GM08714 (cell line): ENCODE measurements around the gene SVIL.
"Not testable (repeated sequence)": the region's sequence is repeated elsewhere in the genome, so short reads cannot be mapped to it uniquely, and the experiment has no call there.

Experiments
- H3K4me3 ChIP-seq: fragments of 200-500 bp; sonication (Bioruptor generic); 2 replicates; pipeline ENCODE4 v1.5.1; 2014; ENCODE audit warnings: mild to moderate bottlenecking, low read length, inconsistent platforms
- ZNF274 ChIP-seq: IDR thresholded peaks from 2 replicates; pipeline ENCODE4 v1.6.1; 2012; ENCODE audit warnings: mild to moderate bottlenecking, low read depth, low read length

Gene SVIL

DNA sequence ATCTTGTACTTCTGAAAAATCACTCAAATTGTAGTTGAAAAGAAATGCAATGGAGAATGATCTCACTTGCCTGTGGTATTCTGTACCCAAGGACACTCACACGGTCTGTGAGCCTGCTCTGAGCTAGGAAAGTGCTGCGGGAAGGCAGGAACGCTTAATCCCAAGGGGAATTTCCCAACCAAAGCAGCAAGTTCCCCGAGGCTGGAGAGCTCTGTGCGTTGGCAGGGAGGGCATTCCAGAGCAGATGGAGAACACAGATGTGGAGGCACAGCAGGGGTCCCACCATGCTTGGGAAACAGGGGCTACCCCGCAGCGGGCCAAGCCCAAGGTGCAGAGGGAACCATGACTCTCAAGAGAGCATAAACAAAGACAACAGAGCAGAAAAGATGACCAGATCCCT, 13.6 kb downstream of the SVIL start:
- TF ChIP-seq ZNF274, result no peak
- no peak overlapping the region for H3K4me3 ChIP-seq

DNA sequence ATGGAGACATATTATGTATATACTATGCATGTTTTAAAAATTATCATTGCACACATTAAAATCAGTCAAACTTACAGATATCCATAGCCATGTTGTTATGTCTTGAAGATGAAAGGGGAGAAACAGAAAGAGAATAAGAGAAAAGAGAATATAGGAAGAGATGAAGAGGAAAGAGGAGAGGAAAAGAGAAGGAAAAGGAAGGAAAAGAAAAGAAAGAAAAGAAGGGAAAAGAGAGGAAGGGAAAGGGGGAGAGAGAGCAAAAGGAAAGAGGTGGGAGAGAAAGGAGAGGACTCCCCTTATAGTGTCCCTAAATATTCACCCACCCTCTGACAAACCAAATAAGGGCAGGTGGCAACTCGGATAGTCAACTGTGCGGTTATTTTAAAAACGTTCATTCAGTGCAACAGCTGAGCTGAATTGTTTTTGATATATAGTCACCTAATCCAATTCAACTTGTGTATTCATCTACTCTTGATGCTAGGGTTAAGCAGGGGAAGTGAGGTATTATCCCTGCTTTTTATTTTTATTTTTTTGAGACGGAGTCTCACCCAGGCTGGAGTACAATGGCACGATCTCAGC, 14.6 kb downstream of the SVIL start:
- TF ChIP-seq ZNF274, result no peak
- no peak overlapping the region for H3K4me3 ChIP-seq

DNA sequence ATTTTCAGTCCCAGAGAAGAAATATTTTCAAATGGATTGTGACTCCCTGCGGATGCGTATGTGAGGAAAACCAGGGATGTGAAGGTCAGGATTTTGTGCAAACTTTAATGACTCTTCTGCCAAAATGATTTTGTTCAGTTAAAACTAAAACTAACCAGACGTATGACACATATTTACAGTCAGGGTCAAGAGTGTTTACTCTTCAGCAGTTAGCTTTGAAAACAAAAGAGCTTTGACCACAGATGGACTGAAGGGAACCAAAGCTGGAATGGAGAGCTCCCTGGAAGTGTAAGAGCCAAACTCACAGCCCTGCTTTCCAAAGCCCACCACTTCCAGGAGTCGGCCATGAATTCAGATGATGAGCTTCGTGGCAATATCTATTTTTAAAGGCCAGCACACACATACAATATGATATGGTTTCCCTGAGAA, 15.5 kb downstream of the SVIL start:
- H3K4me3 ChIP-seq, result no peak overlapping the region
- no peak for TF ChIP-seq ZNF274

DNA sequence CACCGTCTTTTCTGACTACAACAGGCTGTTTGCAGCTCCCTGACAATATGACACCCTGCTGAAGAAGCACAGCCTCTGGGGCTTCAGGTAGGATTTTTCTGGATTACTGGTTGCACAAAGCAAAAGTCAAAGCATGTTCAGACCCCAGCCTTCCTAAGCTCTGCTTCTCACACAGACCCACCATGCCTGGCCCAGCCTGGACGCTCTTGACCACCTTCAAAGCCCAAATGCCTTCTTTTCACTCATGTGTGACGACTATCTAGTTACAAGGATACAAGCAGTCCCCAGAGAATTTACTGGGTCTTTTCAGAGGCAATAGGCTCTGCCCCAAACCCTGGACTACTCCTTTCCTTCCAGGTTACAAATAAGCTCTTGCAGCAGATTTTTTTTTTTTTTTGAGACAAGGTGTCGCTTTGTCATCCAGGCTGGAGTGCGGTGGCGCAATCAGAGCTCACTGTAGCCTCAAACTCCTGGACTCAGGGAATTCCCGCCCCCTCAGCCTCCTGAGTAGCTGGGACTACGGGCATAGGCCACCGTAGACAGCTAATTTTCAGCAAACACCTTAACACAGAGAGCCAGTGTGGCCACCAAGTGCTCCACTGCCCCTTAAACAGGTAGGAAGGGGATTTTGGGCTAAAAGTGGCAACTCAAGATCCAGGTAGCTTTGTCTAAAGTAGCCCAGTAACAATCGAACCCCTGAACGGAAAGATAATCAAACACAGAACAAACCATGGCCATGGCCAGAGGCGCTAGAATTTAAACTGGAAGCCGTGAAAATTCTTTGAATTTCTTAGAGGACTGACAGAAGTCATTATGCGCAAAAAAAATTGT, 16.2 kb downstream of the SVIL start:
- TF ChIP-seq ZNF274, result no peak
- no peak overlapping the region for H3K4me3 ChIP-seq

DNA sequence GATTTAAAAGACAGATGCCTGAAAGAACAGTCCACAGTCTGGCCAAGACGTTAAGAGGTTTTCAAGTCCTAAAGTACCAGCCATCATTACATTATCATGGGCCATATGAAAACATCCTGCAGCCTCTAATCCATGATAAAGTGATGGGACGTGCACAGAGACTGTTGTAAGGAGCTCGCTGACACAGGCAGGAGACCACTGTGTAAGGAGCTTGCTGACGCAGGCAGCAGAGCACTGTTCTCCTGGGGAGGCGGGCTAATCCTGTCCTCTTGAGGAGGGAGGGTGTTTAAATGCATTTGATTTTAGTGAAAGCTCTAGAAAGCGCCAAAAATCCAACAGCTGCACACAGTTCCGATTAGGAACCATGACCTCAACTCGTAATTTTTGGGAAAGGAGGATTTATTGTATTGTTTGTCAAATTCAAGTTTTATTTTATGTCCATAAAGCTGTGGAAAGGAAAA, 16.9 kb downstream of the SVIL start:
- no peak for TF ChIP-seq ZNF274
- H3K4me3 ChIP-seq, result no peak overlapping the region

DNA sequence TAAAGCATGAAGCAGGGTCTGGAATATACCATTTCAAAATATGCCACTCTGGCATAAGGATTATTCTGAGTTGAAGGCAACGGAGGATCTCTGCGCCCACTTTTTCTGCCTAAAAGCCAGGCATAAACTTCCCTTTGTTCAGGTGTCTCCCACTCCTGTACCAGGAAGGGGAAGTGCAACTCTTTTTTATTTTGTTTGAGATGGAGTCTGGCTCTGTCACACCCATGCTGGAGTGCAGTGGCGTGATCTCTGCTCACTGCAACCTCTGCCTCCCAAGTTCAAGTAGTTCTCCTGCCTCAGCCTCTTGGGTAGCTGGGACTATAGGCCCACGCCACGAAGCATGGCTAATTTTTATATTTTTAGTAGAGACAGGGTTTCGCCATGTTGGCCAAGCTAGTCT, 18.2 kb downstream of the SVIL start:
- TF ChIP-seq ZNF274, result no peak
- H3K4me3 ChIP-seq, result no peak overlapping the region

DNA sequence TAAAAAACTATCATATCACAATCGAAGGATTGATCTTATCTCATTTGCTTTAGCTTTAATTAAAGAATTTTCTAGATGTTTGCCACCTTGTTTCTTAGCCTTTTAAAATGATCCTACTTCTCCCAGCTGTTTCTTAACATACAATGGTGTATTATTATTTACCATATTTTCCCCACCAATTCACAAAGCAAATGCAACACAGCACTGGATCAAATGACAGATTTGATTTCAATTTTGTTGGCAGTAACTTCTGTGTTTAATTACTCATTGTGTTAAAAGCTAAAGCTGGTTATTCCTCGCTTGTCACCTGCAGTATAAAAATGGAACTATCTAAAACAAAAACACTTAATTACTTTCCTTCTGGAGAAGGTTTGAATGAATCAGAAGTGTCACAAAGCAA, 19.6 kb downstream of the SVIL start:
- TF ChIP-seq ZNF274, result no peak
- no peak overlapping the region for H3K4me3 ChIP-seq

DNA sequence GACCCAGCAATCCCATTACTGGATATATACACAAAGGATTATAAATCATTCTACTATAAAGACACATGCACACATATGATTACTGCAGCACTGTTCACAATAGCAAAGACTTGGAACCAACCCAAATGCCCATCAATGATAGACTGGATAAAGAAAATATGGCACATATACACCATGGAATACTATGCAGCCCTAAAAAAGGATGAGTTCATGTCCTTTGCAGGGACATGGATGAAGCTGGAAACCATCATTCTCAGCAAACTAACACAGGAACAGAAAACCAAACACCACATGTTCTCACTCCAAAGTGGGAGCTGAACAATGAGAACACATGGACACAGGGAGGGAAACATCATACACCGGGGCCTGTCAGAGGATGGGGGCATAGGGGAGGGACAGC, 20.5 kb downstream of the SVIL start:
- not testable (repeated sequence) for H3K4me3 ChIP-seq

DNA sequence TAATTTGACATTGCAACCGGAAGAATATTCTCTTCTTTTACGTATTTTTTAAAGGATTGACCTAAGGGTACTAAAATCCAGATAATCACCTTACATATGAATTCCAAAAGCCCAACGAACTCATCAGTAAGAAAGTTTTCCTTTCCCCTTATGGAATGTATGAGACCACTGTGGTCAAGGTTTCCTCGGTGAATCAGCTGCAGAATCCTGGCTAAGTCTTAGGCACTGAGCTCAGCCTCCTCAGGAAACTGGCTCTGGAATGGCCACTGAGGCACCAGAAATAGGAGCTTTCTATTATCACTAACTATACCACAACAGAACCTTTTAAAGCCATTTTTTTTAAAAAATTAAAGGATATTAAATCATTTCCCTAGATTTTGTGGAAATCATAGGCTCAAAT, 21.0 kb downstream of the SVIL start:
- H3K4me3 ChIP-seq, result no peak overlapping the region
- TF ChIP-seq ZNF274, result no peak

DNA sequence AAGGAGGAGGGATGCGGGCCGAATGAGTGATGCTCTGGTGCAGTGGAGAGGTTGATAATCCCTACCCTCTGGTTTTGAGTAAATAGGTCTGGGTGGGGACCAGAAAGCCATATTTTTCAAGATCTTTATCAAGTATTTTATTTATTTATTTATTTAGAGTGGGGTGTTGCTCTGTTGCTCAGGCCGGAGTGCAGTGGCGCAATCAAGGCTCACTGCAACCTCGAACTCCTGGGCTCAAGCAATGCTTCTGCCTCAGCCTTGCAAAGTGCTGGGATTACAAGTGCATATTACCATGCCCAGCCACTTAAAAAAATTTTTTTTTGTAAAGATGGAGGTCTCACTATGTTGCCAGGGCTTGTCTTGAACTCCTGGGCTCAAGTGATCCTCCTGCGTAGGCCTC, 21.6 kb downstream of the SVIL start:
- no peak for TF ChIP-seq ZNF274
- H3K4me3 ChIP-seq, result no peak overlapping the region

DNA sequence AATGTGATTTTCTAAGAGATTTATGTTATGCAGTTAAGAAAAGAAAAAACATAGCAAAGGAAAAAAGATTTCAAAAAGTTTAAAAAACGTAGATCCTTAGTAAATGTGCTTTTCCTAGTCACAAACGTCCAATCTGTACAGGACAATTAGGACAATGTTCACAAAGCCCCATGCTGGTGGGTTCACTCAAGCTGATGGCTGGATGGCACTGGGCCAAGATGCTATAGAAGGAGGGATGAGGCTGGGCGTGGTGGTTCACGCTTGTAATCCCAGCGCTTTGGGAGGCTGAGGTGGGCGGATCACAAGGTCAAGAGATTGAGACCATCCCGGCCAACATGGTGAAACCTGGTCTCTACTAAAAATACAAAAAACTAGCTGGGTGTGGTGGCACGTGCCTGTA, 22.1 kb downstream of the SVIL start:
- TF ChIP-seq ZNF274, result no peak
- H3K4me3 ChIP-seq, result no peak overlapping the region

DNA sequence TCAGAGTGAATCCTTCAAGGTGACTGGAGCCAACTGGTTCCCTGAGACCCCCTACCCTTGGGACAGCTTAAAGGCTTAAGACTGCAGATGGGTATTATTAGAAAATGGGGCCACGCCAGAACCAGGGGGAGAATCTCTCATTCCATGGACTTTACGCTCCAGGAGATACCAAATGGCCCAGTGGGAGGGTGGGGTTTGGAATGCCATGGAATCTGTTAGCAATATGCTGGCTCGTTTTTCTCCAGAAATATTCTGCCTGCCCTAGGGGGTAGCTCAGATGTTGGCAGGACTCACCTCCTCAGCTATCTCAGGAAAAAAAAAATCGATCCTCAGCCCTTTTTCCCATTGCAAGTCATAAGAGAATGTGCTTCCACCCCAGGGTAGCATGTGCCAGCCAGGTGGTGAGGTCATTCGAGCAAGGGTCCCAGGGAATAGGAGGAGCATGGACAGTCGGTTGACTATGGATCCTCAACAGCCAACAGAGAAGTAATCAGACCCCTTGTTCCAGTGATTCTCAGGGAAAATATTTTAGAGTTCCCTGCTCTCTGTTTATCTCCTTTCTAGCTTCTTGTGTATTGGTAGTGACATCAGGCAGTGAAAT, 22.9 kb downstream of the SVIL start:
- TF ChIP-seq ZNF274, result no peak
- no peak overlapping the region for H3K4me3 ChIP-seq

DNA sequence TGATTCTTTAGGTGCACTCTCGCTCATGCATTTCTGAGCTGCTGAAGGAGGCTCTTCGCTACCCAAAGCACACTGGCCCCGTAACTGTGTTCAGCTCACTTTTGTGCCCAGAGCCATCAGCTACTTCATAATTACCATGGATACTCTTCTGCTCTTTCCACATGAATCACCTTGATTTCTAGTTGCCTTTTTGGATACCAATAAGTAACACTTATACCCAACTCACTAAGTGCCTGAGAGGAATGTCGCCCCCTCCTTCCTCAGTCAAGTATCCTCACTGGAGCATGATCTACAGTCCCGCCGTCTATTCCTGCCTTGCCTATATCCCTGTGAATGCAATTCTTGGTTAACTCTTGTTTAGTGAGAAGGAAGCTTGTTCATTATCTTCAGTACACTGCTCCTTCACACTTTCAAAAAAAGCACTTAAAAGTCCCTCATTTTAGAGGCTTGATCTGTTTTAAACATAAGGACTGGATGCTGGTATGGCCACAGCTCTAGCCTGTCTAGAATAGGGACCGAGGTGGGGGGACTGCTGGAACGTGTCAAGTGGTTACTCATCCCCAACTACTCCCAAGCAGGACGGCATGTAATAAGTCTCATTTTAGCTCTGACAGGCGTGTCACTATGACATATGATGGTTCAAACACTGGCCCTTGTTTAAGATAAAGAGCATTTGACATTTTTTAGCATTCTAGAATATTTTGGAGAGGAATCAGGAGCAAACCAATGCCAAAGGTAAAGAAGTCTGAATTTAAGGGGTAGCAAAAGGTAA, 23.7 kb downstream of the SVIL start:
- no peak overlapping the region for H3K4me3 ChIP-seq
- no peak for TF ChIP-seq ZNF274

DNA sequence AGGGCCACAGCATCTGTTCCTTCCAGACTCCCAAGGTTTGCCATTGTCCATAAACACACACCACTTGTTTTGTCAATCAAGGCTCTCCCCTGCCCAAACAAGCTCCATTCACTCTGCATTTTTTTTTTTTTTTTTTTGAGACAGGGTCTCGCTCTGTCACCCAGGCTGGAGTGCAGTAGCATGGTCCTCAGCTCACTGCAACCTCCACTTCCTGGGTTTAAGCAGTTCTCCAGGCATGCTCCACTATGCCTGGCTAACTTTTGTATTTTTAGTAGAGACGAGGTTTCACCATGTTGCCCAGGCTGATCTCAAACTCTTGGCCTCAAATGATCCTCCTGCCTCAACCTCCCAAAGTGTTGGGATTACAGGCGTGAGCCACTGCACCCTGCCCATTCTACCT, 24.4 kb downstream of the SVIL start:
- H3K4me3 ChIP-seq, result not testable (repeated sequence)

DNA sequence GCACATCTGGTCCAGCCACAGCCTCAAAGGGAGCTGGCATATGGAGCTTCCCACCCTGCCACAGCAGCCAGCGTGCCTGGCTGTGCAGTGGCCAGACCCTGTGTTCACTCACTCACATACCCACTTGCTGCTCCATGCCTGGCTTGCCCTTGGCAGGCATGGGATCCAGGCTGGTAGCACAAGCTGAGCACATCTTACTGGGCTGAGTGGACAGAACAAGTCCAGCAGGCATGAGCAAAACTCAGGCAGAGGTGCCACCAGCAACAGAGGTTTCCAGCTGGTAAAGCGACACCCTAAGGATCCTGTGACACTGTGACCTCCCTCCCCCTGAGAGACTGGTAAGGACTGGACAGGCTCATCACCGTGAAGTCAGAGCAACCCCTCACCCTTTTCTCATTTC, 25.1 kb downstream of the SVIL start:
- no peak for TF ChIP-seq ZNF274
- no peak overlapping the region for H3K4me3 ChIP-seq
